ENCODE data around the gene NCSTN.

The NCSTN gene

DNA sequence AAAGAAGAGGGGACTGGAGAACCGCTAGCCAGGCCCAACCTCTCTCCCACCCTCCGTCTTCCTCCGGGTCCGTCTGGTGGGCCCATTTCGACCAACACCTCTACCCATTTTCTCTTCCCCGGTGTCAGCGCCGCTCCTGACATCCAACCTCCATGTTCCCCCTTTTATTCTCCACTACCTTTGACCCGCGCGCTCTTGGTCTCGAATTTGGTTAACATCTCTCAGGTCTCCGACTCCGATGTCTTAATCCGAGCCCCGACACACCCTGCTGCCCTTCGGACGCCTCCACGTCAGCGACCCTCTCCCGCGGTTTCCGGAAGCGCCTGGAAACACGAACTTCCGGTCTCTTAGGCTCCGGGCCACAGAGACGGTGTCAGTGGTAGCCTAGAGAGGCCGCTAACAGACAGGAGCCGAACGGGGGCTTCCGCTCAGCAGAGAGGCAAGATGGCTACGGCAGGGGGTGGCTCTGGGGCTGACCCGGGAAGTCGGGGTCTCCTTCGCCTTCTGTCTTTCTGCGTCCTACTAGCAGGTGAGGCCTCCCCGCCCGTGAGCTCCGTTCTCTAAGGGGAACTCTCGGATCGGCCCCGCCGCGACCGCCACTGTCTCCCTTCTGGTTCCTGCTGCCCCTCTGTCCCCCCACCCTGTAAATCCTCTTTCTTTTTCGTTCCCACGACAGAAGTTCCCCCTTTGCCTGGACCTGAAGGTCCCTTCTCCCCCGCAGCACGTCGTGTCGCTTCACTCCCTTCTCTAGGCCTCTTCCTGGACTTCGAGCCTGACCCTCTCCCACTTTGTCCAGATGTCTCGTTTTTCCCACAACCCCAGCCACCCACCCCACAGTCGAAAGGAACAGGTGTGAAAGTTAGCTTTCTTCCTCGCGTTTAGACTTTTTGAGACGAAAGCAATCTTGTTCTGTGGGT, at the start of gene NCSTN, which contains the start of gene COPA:
Gene NCSTN, plus strand, starts transcription at position 431 of the 917 bp plus-strand sequence. Its CDS starts 14 bp downstream, at position 445.
Gene COPA, minus strand, starts transcription at position 298 of the 917 bp plus-strand sequence. Its CDS starts 80 bp downstream, at position 218.
- DNase-seq: peak; percentile 91 to 99 (median 95)

DNA sequence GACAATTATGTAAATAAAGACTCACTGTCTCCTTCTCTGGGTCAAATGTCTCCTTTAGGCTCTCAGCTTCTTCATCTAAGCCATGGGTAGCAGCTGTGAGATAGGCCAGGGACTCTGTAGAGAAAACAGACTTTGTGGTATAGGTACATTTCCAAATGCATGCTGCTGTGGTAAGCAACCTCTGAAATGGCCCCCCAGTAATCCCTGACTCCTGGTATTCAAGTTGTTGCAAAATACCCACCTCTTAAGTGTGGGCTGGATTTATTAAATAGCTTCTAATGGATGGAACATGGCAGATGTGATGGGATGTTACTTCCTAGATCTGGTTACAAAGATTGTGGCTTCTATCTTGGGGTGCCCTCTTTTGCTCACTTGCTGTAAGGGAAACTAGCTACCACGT, 47.1 kb upstream of the NCSTN start:
- no peak for DNase-seq

DNA sequence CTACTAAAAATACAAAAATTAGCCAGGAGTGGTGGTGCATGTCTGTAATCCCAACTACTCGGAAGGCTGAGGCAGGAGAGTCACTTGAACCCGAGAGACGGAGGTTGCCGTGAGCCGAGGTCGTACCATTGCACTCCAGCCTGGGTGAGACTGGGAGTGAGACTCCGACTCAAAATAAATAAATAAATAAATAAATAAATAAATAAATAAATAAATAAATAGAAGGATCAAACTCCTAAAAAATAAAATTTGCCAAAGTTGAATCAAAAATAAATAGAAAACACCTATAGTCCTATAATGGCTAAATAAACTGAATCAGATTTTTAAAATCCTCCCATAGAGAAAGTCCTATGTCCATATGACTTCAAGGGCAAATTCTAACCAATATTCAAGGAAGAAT, 43.0 kb upstream of the NCSTN start:
- no peak for DNase-seq

DNA sequence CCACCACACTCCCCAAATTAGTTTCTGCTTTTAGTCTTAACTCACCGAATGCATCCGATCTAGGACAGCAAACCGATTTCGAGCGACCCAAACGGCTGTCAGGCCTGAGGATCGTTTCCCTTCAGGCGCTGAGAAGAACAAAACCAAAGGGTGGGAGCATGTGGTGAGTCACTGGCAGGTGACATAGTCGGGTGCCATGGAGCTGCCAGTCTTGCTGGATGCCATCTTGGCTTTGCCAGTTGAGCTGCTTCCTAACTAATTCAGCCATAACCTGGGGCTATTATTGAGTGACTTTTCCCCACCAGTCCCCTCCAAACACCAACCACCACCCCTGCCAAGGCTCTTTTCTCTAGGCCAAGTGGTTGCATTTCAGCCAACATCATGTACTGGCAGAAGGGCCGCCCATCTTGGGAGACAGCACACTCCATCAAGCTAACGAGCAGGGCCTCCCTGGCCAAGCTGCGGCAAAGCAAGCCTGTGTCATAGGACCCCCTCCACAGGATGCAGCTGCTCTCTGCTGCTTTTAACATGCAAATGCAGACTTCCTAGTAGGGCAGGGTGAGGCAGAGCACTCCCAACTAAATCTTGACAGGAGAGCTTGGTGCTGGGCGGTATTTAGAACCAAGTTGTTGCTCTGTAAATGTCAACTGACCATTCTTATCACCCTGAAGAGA, 35.9 kb upstream of the NCSTN start:
- DNase-seq: no peak

DNA sequence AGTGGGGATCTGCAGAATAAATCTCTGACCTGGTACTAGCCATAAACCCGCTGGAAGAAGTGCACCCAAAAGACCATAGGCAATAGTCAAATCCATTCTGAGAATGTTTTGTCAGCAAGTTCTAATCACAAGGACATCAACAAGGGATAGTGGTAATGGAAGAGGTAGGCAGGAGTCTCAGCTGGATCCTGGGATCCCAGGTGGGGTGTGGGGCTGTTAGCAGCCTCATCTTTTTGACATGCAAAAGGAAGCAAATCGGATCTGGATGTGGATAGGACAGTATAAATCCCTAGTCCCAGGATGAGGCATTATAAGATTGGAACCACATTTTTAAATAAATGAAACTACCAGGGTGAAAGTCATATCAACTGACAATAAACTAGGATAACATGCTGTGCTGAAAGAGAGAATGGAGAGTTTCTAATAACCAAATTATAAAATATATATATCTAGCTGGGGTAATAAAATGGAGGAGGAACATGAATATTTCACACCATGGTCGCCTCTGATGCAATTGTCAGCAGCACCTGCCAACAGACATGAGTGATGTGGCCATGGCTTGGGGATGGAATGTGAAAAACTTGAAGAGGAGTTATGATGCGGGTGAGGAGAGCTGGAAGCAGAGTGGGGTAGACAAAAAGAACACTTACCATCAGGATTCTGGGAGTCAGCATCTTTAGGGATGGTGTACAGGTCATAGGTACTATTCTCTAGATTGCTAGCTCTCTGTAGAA, 34.6 kb upstream of the NCSTN start:
- DNase-seq: no peak

DNA sequence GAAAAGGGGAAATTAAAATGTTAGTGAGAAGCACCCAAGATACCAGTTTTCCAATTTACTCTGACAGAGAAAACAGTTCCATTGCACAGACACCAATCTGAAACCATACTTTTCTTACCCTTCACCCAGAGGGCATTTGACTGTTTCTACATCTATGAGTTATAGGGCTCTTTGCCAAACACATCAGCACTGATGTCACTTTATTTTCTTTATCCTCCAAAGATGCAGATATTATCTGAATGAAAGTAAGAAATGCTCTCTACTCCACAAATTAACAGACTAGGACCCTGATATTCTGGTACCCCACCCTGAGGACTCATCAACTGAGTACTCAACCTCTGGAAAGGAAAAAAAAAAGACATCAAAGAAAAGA, 34.0 kb upstream of the NCSTN start:
- DNase-seq: no peak

DNA sequence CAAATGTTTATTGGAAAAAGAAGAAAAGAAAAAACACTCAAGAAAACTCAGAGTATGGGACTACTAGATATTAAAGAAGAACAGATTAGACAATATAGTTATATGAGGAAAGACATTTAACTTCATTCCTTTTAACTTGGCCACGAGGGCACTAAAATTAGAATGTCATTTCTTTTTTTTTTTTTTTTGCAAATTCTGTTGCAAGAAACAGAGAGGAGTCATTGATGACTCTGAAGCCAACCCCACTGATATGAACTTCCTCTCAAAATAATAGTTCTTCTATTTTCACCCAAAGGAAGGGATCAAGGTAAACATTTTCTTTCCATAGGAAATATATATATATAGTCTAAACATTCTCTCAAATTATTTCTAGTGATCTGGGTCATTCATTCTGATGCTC, 33.6 kb upstream of the NCSTN start:
- DNase-seq: no peak

DNA sequence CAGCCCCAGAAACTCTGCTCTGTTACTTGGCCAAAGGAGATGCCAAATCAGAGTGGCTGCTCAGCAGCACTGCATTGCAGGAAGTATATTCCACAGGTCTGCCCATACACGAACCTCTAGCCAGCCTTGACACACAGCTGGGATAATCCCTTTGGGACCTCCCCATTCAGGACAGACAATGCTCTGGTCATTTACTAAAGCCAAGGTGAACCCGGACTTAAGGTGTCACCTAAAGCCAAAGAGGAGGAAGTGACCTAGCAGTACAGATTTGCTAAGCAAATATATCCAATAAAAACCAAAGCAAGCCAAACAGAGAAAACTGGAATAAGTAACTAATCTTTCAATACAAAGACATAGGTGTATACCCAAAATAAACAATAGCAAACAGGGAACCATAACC, 27.8 kb upstream of the NCSTN start:
- no peak for DNase-seq

DNA sequence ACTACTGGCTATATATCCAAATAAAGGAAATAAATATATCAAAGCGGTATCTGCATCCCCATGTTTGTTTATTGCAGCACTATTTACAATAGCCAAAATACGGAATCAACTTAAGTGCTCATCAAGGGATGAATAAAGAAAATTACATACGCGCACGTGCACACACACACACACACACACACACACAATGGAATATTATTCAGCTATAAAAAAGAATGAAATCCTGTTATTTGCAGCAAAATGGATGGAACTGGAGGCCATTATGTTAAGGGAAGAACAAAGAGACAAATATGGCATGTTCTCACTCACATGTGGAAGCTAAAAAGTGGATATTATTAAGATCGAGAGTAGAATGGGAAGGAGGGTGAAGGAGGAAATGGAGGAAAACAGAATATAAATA, 20.4 kb upstream of the NCSTN start:
- DNase-seq: no peak

DNA sequence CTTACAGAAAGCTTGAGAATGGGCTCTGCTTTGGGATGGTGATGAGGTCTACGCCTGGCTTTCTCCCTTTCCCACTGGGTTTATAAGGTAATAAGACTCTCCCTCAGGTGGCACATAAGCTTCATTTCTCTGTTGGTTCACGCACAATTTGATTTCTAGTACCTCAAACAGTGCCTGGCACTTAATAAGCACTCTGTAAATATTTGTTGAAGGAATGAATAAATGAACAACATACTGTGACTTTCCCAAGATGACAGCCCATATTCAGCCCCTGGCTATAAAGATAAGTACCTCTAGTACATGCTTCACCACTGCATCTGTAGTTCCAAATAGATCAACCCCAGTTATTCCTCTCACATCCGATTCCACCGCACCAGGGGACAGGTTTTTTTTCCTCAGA, 17.9 kb upstream of the NCSTN start:
- DNase-seq: peak; percentile 35 to 100 (median 82)

DNA sequence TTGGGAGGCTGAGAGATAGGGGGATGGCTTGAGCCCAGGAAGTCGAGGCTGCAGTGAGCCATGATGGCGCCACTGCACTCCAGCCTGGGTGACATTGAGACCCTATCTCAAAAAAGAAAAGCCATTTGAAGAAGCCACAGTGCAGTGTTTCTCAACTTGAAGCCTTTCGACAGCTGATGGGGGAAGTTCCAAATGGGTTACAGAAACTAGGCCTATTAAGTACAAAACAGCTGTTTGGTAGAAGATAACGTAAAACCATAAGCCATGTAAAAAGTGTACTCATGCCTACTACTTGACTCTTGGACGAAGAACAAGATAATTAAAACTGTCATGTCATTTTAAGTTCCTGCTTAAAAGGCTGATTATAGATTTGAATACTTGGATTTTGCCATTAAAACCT, 16.8 kb upstream of the NCSTN start:
- no peak for DNase-seq

DNA sequence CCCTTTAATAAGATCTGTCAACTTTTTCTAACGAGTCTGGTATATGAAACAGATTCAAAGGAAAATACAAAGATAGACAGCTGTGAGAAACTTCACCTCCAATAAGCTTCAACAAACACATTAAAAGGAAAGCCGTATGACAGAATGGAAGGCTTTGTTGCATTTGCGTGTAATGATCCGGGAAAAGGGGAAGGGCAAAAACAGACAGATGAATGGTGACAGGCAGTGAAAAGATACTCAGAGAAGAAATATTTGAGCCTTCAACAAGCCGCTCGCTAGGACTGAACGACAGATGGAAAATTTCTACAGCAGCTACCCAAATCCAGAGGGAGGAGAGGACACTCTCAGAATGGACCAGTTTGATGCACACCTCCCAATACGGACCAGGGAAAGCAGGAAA, 15.0 kb upstream of the NCSTN start:
- DNase-seq: peak in 1 of 3 experiments; percentile 79

DNA sequence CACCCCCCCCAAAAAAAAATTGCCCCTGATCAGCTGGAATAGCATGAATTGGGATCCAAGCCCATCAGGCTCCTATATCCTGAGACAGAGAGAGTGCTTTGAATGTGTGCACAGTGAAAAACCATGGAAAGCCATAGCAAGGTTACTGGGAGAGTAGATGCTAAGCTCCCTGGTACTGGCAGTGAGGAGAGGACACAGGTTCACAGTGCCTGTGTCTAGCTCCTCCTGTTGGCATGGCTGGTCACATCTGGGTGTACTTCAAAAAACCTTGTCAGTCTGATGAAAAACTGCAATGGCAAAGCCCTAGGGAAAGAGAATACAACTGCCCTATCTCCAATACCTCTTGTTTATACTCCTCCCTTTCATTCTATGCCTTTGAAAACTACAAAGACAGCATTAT, 13.1 kb upstream of the NCSTN start:
- DNase-seq: peak in 1 of 3 experiments; percentile 65

DNA sequence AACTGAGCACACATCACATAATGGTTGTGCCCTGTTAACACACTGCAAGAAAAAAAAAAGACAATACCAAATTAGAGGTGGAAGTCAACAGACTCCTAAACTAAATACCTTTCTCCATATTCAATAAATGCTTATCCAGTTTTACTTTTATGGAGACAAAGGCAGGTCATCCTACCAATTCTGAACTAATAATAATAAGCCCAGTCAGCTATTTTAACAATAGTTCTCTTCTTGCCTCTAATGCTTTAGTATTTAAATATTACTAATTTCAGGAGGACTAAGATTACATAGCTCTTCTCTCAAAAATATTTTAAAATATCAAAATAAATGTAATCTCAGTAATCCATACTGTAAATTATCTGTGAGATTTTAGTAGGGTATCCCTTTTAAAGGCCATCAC, 10.7 kb upstream of the NCSTN start:
- DNase-seq: no peak

DNA sequence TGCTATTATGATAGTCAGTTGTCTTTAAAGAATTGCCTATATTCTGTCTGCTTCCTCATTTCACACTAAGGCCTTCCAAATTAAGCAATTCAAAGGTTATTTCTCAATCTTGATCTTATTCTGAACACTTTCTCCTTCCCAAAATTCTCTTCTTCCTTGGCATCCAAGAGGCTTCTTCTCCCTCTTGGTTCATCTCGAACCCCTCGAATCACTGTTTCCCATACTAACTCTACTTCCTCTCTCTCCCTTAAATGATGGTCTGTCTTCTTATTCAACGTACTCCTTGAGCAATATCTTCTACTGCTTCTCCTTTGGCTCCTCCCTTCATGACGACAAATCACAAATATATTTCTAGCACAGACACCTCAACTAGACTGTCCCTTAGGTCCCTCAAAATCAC, 4.6 kb upstream of the NCSTN start:
- DNase-seq: no peak

DNA sequence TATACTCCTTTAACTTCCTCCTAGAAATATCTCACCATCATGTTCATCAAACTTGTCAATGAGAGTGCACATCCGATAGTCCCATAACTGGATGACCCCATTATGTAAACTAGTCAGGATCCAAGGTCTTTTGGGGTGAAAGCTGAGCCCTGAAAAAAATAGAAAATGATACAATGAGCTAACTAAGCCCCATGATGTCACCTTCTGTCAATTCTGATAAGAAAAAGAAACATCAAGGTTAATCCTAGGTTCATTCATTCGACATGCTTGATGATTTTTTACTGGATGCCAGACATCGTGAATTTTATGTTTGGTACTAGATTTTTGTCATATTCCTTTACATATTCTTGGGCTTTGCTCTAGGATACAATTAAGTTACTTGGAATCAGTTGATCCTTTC, 3.0 kb upstream of the NCSTN start:
- no peak for DNase-seq

DNA sequence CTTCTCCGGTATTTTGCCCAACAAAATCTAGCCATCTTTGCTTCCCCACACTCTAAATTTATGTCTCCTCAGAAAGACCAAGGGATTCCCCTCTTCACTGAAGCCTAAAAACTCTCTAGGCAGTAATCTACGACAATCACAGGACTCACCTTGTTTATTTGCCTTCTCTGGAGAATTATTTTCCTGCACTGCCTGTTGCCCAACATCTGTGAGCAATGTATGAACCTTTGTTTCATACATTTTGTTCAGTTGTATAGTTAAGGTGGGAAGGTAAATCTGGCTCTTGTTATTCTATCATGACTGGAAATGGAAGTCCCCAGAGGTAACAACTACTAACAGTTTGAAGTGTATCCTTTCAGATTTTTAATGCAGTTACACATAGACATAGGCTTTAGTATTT, 2.3 kb upstream of the NCSTN start:
- DNase-seq: no peak

DNA sequence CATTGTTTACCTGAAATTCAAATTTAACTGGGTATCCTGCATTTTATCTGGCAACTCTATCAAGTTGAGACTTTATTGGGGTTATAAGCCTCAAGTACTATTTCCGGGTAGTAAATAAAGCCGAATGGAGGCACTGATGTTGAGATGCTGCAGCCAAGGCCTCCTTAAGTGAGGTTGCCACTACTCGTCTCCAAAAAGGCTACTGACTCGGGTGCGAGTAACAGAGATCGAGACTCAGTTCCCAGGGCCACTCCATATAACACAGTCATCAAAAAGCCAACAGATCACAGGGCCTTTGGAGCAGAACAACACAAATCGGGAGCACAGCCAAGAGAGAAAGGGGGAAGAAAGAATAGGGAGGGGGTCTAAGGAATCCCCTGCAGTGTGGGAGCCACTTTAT, 657 bp upstream of the NCSTN start:
- peak in 2 of 3 experiments; percentile 52 to 61 for DNase-seq

DNA sequence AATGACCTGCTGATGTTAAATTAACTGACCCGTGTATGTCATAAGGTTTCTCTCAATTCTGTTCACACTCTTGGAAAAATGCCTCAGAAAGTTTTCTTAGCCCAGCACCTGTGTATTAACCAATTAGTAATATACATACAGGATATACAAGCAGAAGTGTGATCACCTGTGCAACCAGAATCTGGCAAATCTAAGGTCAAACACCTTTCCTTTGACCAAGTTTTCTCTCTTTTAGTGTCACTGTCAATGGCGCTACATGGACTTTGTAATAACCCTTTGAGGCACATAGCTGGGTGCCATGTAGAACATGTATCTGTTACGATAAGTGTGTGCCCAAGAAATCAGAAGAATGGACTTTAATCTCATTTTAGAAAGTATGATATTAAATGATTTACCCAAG, 1.1 kb downstream of the NCSTN start:
- DNase-seq: no peak

DNA sequence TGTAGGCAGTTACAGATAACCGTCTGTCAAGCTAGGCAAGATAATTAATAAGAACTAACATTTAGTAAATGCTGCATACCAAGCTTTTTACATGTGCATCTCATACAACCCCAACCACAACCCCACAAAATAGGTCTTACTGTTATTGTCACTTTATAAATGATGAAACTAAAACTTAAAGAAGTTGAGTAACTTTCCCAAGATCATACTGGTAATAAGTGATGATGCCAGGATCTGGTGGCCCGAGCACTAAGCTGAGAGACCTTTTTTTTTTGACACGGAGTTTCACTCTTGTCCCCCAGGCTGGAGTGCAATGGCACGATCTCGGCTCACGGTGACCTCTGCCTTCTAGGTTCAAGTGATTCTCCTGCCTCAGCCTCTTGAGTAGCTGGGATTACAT, 1.8 kb downstream of the NCSTN start:
- DNase-seq: no peak

DNA sequence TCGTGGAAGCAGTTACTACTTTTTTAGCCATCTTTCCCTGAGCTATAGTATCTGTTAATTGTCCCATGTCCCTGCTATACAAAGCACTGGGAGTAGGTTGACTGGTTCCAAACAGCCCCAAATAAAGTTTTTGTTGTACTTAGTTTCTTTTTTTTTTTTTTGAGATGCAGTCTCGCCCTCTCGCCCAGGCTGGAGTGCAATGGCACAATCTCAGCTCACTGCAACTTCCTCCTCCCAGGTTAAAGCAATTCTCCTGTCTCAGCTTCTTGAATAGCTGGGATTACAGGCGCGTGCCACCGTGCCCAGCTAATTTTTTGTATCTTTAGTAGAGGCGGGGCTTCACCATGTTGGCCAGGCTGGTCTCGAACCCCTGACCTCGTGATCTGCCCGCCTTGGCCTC, 3.3 kb downstream of the NCSTN start:
- no peak for DNase-seq

DNA sequence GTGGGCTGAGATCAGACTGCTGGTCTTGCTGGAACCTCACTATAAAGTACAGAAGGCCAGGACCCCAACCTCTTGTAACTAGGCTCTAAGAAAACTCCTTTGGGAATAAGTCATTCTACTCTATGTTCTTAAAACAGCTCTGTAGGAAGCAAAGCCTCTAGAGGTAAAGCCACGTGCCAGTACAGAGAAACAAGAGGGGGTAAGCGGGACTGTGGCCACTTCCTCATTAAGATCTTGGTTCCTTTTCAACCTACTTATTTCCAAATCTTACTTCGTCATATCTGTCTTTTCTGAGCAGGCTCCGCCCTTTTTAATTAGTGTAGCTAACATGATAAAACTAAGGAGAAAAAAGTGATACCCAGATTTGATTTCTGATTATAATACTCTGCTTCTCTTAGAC, 3.8 kb downstream of the NCSTN start:
- no peak for DNase-seq

DNA sequence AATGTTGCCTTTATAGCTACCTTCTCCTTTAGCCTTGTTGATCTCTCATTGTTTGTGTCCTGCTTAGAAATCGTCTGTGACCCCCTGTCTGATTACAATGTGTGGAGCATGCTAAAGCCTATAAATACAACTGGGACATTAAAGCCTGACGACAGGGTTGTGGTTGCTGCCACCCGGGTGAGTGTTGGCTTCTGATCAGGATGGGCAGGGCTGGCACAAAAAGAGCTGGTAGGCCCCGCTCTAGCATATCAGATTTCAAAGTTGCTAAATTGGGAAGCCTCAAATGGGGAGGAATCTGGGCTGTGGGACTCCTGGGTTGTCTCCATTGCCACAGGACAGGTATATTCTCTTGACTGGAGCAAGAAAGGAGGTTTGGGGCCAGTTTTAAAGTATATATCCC, 8.4 kb downstream of the NCSTN start:
- no peak for DNase-seq

DNA sequence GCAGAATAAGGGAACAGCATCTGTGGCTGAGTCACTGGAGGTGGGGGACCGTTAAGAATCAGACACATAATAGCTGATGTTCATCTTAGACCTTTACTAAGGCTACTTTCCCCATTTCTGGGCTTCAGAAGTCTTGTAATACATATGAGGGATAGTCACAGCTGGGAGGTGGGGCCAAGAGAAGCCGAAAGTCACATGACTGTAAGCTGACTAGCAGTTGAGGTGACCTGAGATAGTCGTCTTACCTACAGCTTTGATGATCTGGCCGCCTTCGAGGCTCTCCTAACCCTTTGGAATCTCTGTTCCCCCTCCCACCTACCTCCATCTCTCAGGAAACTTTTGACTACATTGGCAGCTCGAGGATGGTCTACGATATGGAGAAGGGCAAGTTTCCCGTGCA, 9.4 kb downstream of the NCSTN start:
- no peak for DNase-seq

Measured in NCI-H1417 (cell line).